Measurements from ENCODE around the gene PRDM16. TPM values are rescaled to one million over a fixed set of nuclear protein-coding genes. Genes with fewer than 3 reads are reported as not detected.

Gene PRDM16
- total RNA-seq, 4 donors from 2014 or later: 0.19 to 1.6 (median 0.36) TPM

GRCh38 chr1:3272321-3273045 lies 203.5 kb downstream of the PRDM16 start:
- 75% methylated on average over 4 of the region's 29 CpGs for WGBS
- Histone ChIP-seq H3K9me3 (no peaks in the 10 kb centered on the region), H3K27me3 (peaks cover 67% of the 10 kb centered on the region), H3K4me1 (no peaks in the 10 kb centered on the region), H3K4me3 (no peak overlapping the region), H3K27ac (no peak overlapping the region), H3K36me3 (no peaks in the 10 kb centered on the region)
- DNase-seq (ENCODE audit: low spot score in 2 of 2): no peak
- TF ChIP-seq POLR2AphosphoS5 (IDR thresholded peaks at IDR 0.05) (no peak), POLR2A (IDR thresholded peaks at IDR 0.05) (no peak), EP300 (IDR thresholded peaks at IDR 0.05) (no peak)

- H3K27me3 ChIP-seq: peaks cover 61% of the 10 kb centered on the region
- H3K27ac ChIP-seq: no peak overlapping the region
- H3K36me3 ChIP-seq: no peaks in the 10 kb centered on the region
- H3K4me1 ChIP-seq: no peaks in the 10 kb centered on the region
- no peak for DNase-seq (ENCODE audit: low spot score in 2 of 2)
- H3K4me3 ChIP-seq: no peak overlapping the region
- TF ChIP-seq EP300 (IDR thresholded peaks at IDR 0.05): no peak
- no peak for TF ChIP-seq POLR2A (IDR thresholded peaks at IDR 0.05)
- no peak for TF ChIP-seq CTCF (IDR thresholded peaks at IDR 0.05)
- no peaks in the 10 kb centered on the region for H3K9me3 ChIP-seq
- 94% methylated on average over 4 of the region's 4 CpGs for WGBS
Measured at GRCh38 chr1:3273447-3273846, 204.4 kb downstream of the PRDM16 start.

DNA sequence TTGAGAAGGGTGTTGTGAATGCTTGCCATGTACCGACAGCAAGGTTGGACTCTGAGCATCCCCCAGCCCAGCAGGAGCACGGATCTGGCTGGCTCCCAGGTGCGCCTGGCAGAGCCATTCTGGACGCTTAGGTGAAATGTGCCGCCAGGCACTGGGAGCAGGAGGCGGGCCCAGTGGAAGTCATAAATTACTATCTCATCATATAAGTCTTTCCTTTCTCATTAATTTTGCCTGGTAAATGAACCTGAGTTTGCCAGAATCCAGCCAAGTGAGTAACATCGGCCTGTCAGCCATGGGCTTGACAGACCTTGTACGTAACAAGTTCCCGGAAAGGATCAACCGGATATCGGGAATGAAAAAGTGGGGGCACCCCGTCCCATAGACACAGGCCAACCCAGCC lies 206.0 kb downstream of the PRDM16 start:
- Histone ChIP-seq H3K27me3 (peaks cover 61% of the 10 kb centered on the region), H3K27ac (no peak overlapping the region), H3K4me3 (no peak overlapping the region), H3K36me3 (no peaks in the 10 kb centered on the region), H3K9me3 (no peaks in the 10 kb centered on the region), H3K4me1 (no peaks in the 10 kb centered on the region)
- TF ChIP-seq POLR2A (IDR thresholded peaks at IDR 0.05) (no peak), CTCF (IDR thresholded peaks at IDR 0.05) (no peak), EP300 (IDR thresholded peaks at IDR 0.05) (no peak), POLR2AphosphoS5 (IDR thresholded peaks at IDR 0.05) (no peak)
- WGBS: 61% methylated on average over 12 of the region's 12 CpGs
- no peak for DNase-seq (ENCODE audit: low spot score in 2 of 2)

- H3K27me3 ChIP-seq: peaks cover 67% of the 10 kb centered on the region
- no peak for DNase-seq (ENCODE audit: low spot score in 2 of 2)
- TF ChIP-seq EP300 (IDR thresholded peaks at IDR 0.05): no peak
- no peak for TF ChIP-seq CTCF (IDR thresholded peaks at IDR 0.05)
- no peak for TF ChIP-seq POLR2AphosphoS5 (IDR thresholded peaks at IDR 0.05)
- TF ChIP-seq POLR2A (IDR thresholded peaks at IDR 0.05): no peak
- H3K4me3 ChIP-seq: no peak overlapping the region
- H3K9me3 ChIP-seq: no peaks in the 10 kb centered on the region
- no peaks in the 10 kb centered on the region for H3K36me3 ChIP-seq
- WGBS: 65% methylated on average over 25 of the region's 37 CpGs
- H3K27ac ChIP-seq: no peak overlapping the region
- H3K4me1 ChIP-seq: no peaks in the 10 kb centered on the region
Measured at GRCh38 chr1:3275471-3276340, 206.7 kb downstream of the PRDM16 start.

- H3K4me3 ChIP-seq: no peak overlapping the region
- 74% methylated on average over 6 of the region's 22 CpGs for WGBS
- no peaks in the 10 kb centered on the region for H3K4me1 ChIP-seq
- no peaks in the 10 kb centered on the region for H3K36me3 ChIP-seq
- no peak overlapping the region for H3K27ac ChIP-seq
- no peak for DNase-seq (ENCODE audit: low spot score in 2 of 2)
- H3K27me3 ChIP-seq: peaks cover 71% of the 10 kb centered on the region
- TF ChIP-seq POLR2A (IDR thresholded peaks at IDR 0.05): no peak
- TF ChIP-seq POLR2AphosphoS5 (IDR thresholded peaks at IDR 0.05): no peak
- no peak for TF ChIP-seq EP300 (IDR thresholded peaks at IDR 0.05)
- TF ChIP-seq CTCF (IDR thresholded peaks at IDR 0.05): no peak
- H3K9me3 ChIP-seq: no peaks in the 10 kb centered on the region
Measured at GRCh38 chr1:3276341-3276800, 207.4 kb downstream of the PRDM16 start.
